ENCODE measurements around the gene POLR2B.

- TF ChIP-seq, protein P1, sequence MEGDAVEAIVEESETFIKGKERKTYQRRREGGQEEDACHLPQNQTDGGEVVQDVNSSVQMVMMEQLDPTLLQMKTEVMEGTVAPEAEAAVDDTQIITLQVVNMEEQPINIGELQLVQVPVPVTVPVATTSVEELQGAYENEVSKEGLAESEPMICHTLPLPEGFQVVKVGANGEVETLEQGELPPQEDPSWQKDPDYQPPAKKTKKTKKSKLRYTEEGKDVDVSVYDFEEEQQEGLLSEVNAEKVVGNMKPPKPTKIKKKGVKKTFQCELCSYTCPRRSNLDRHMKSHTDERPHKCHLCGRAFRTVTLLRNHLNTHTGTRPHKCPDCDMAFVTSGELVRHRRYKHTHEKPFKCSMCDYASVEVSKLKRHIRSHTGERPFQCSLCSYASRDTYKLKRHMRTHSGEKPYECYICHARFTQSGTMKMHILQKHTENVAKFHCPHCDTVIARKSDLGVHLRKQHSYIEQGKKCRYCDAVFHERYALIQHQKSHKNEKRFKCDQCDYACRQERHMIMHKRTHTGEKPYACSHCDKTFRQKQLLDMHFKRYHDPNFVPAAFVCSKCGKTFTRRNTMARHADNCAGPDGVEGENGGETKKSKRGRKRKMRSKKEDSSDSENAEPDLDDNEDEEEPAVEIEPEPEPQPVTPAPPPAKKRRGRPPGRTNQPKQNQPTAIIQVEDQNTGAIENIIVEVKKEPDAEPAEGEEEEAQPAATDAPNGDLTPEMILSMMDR (IDR thresholded peaks at IDR 0.05) = no peak
- TF ChIP-seq POLR2A (IDR thresholded peaks at IDR 0.05) = no peak
- TF ChIP-seq EP300 (IDR thresholded peaks at IDR 0.05) = no peak
These were observed 74.8 kb downstream of the POLR2B start for GRCh38 chr4:57053508-57053907.
